ENCODE data around the gene TFAP2E.
"Not testable (repeated sequence)": the region's sequence is repeated elsewhere in the genome, so short reads cannot be mapped to it uniquely, and the experiment has no call there.

The TFAP2E gene

GRCh38 chr1:35574655-35575415 is 1.7 kb downstream of the TFAP2E start:
- DNase-seq: no peak

- no peak for DNase-seq
These were observed 2.4 kb downstream of the TFAP2E start for GRCh38 chr1:35575416-35575958.

- DNase-seq: no peak
These were observed 3.1 kb downstream of the TFAP2E start for GRCh38 chr1:35576061-35576765.

DNA sequence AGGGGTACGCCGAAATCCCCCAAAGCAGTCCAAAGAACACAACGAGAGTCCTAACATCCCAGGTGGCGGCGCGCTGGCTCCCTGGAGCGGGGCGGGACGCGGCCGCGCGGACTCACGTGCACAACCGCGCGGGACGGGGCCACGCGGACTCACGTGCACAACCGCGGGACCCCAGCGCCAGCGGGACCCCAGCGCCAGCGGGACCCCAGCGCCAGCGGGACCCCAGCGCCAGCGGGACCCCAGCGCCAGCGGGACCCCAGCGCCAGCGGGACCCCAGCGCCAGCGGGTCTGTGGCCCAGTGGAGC is 3.6 kb downstream of the TFAP2E start:
- DNase-seq: not testable (repeated sequence)

DNA sequence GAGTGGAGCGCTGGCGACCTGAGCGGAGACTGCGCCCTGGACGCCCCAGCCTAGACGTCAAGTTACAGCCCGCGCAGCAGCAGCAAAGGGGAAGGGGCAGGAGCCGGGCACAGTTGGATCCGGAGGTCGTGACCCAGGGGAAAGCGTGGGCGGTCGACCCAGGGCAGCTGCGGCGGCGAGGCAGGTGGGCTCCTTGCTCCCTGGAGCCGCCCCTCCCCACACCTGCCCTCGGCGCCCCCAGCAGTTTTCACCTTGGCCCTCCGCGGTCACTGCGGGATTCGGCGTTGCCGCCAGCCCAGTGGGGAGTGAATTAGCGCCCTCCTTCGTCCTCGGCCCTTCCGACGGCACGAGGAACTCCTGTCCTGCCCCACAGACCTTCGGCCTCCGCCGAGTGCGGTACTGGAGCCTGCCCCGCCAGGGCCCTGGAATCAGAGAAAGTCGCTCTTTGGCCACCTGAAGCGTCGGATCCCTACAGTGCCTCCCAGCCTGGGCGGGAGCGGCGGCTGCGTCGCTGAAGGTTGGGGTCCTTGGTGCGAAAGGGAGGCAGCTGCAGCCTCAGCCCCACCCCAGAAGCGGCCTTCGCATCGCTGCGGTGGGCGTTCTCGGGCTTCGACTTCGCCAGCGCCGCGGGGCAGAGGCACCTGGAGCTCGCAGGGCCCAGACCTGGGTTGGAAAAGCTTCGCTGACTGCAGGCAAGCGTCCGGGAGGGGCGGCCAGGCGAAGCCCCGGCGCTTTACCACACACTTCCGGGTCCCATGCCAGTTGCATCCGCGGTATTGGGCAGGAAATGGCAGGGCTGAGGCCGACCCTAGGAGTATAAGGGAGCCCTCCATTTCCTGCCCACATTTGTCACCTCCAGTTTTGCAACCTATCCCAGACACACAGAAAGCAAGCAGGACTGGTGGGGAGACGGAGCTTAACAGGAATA is 4.2 kb downstream of the TFAP2E start:
- DNase-seq: no peak

GRCh38 chr1:35580949-35581388 is 7.9 kb downstream of the TFAP2E start:
- DNase-seq: no peak

DNA sequence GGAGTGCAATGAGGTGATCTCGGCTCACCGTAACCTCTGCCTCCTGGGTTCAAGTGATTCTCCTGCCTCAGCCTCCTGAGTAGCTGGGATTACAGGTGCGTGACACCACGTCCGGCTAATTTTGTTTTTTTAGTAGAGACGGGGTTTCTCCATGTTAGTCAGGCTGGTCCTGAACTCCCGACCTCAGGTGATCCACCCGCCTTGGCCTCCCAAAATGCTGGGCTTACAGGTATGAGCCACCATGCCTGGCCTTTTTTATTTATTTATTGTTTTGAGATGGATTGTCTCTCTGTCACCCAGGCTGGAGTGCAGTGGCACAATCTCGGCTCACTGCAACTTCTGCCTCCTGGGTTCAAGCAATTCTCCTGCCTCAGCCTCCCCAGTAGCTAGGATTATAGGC is 8.5 kb downstream of the TFAP2E start:
- not testable (repeated sequence) for DNase-seq

GRCh38 chr1:35585281-35585680 is 12.2 kb downstream of the TFAP2E start:
- DNase-seq: no peak

DNA sequence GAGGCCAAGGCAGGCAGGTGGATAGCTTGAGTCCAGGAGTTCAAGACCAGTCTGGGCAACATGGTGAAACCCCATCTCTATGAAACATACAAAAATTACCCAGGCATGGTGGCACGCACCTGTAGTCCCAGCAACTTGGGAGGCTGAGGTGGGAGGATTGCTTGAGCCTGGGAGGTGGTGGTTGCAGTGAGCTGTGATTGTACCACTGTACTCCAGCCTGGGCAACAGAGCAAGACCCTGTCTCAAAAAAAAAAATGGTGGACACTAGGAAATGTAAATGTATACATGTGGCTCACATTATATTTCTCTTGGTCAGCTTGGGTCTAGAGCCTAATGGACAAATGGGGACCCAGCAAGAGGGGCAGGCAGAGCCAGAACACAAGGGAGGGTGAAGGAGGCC is 12.7 kb downstream of the TFAP2E start:
- not testable (repeated sequence) for DNase-seq

GRCh38 chr1:35586808-35587207 is 13.7 kb downstream of the TFAP2E start:
- DNase-seq: no peak

DNA sequence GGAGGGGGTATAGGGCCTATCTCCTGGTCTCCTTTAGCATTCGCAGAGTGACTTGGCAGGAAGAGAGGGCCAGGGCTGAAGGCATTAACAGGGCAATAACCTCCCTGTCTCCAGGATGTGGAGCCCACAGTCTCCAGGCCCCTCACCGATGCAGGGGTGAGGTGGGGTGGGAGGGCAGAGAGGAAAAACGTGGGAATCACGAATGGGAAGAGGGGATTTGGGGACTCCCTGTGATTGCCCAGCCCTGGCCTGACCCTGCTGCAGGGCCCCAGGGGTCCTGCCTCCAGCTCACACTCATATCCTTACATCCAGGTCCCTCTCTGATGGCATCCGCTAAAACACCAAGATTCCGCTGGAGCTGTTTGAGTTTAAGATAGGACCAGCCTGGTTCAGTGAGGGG is 14.6 kb downstream of the TFAP2E start:
- DNase-seq: no peak

GRCh38 chr1:35588197-35588910 is 15.2 kb downstream of the TFAP2E start:
- no peak for DNase-seq

DNA sequence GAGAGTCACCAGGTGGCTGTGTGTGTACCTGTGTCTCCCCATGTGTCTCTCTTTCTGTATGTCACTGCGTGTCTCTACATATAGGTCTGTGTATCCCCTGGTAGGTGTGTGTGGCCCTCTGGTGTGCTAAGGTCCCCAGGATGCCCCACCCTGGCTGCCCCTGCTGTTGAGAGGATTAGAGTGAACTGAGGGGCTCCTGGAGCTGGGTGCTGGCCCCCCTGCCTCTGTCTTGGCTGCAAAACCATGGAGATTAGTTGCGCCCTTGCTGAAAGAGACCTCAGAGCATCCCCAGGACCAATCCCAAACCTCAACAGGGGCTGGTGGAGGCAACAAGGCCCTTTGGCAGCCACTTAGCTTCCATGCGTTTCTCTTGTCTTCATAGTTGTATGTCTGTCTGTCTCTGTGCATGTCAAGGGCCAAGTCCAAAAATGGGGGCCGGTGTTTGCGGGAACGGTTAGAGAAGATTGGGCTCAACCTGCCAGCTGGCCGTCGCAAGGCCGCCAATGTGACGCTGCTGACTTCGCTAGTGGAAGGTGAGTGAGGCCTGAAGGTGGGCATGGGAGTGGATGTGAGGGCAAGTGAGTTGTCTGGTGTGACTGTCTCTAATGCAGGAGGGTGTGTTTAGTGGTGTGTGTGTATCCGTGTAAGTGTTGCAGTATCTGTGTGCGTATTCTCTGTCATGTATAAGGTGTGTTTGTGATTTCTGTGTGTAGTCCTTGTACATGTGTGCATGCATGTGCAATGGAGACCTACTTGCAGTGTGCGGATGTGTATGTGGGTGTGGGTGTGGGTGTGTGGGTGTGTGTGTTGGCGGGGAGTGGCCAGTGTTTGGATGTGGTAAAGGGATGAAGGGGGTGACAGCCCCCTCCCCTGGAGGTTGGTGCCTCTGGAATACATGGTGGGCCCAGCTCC is 16.7 kb downstream of the TFAP2E start:
- DNase-seq: no peak

- no peak for DNase-seq
These were observed 17.4 kb downstream of the TFAP2E start for GRCh38 chr1:35590476-35591040.

GRCh38 chr1:35591211-35591610 is 18.1 kb downstream of the TFAP2E start:
- DNase-seq: no peak

GRCh38 chr1:35592991-35593769 is 20.1 kb downstream of the TFAP2E start:
- no peak for DNase-seq

- DNase-seq: no peak
These were observed 21.1 kb downstream of the TFAP2E start for GRCh38 chr1:35594005-35594760.

DNA sequence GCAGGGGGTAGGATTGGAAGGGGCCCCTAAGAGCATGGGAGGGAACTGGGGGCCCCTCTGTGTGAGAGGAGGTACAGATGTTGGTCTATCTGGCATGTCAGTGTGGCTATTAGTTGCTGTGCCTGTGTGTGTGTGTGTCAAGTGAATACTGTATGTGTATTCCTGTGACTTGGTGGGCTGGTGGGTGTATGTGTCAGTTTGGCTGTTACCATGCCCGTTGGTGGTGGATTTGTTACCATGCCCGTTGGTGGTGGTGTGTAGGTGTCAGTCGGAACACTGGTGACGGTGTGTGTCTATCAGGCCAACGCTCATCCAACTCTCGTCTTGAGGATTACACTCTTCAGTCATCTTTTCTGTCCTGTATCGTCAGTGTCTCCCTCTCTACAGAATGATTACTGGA is 22.6 kb downstream of the TFAP2E start:
- DNase-seq: no peak

- no peak for DNase-seq
These were observed 24.8 kb downstream of the TFAP2E start for GRCh38 chr1:35597870-35598269.

Measured in NCI-H82 (cell line).